WTC11 (cell line): ENCODE measurements around the gene PRRG2. TPM values are rescaled to one million over a fixed set of nuclear protein-coding genes. Genes with fewer than 3 reads are reported as not detected.

Experiments used
- ATAC-seq: fragments of 200-7000 bp; cut with Tn5 transposase; 2 replicates; pipeline ENCODE4 v1.10.0; 2021; ENCODE audit warnings: mild to moderate bottlenecking, moderate library complexity
- CTCF ChIA-PET: fragments of 300-600 bp; sonication (Branson Sonifier 250); formaldehyde crosslinking; loops from one replicate; lab custom pipeline; 2021; ENCODE audit warnings: antibody characterized with exemption; lab: Charles Lee
- POLR2A ChIA-PET: fragments of 350-600 bp; sonication (Branson Sonifier 250); formaldehyde crosslinking; loops from one replicate; lab custom pipeline; 2021; ENCODE audit warnings: antibody characterized with exemption; lab: Charles Lee
- DNase-seq: peaks from one replicate; pipeline ENCODE4 v3.0.0; 2021; ENCODE audit warnings: low spot score
- H3K27ac Mint-ChIP-seq: 2 replicates; pipeline ENCODE4 v1.8.0; 2021; ENCODE audit warnings: mixed read lengths
- H3K27me3 Mint-ChIP-seq: 2 replicates; pipeline ENCODE4 v1.8.0; 2021; ENCODE audit warnings: low read depth, mild to moderate bottlenecking, moderate library complexity, mixed read lengths
- H3K36me3 Mint-ChIP-seq: 2 replicates; pipeline ENCODE4 v1.8.0; 2021; ENCODE audit warnings: mixed read lengths
- H3K4me1 Mint-ChIP-seq: 2 replicates; pipeline ENCODE4 v1.8.0; 2022; ENCODE audit warnings: mixed read lengths
- H3K4me3 Mint-ChIP-seq: 2 replicates; pipeline ENCODE4 v1.8.0; 2021; ENCODE audit warnings: mild to moderate bottlenecking, moderate library complexity, mixed read lengths
- H3K9me3 Mint-ChIP-seq: 2 replicates; pipeline ENCODE4 v1.8.0; 2021; ENCODE audit warnings: mixed read lengths
- CREB1 ChIP-seq: sonication (generic); formaldehyde crosslinking; IDR thresholded peaks from 2 replicates; pipeline ENCODE4 v1.8.0; 2023; ENCODE audit warnings: mild to moderate bottlenecking, missing genetic modification reagents
- FOXK1 ChIP-seq: sonication (generic); formaldehyde crosslinking; IDR thresholded peaks from 2 replicates; pipeline ENCODE4 v1.8.0; 2022; ENCODE audit warnings: mild to moderate bottlenecking, moderate library complexity, missing genetic modification reagents
- HMGA2 ChIP-seq: fragments of 250-450 bp; sonication (Bioruptor Pico); IDR thresholded peaks from 2 replicates; pipeline ENCODE4 v1.4.0; 2021; ENCODE audit warnings: mild to moderate bottlenecking, moderate library complexity
- KAT7 ChIP-seq: sonication (generic); formaldehyde crosslinking; IDR thresholded peaks from 2 replicates; pipeline ENCODE4 v1.8.1; 2023; ENCODE audit warnings: missing genetic modification reagents, mild to moderate bottlenecking, borderline replicate concordance
- MYBL2 ChIP-seq: sonication (generic); formaldehyde crosslinking; IDR thresholded peaks from 2 replicates; pipeline ENCODE4 v1.8.1; 2023; ENCODE audit warnings: mild to moderate bottlenecking, moderate library complexity, missing genetic modification reagents
- SMAD4 ChIP-seq: sonication (generic); formaldehyde crosslinking; IDR thresholded peaks from 2 replicates; pipeline ENCODE4 v1.8.0; 2022; ENCODE audit warnings: mild to moderate bottlenecking, missing genetic modification reagents
- SP1 ChIP-seq: sonication (generic); formaldehyde crosslinking; conservative IDR thresholded peaks from 2 replicates; pipeline ENCODE4 v1.8.1; 2022; ENCODE audit warnings: missing genetic modification reagents
- ZNF317 ChIP-seq: sonication (generic); formaldehyde crosslinking; IDR thresholded peaks from 2 replicates; pipeline ENCODE4 v1.8.1; 2023; ENCODE audit warnings: low read depth, mild to moderate bottlenecking, moderate library complexity, missing genetic modification reagents, borderline replicate concordance
- ZNF396 ChIP-seq: fragments of 250-450 bp; sonication (Bioruptor Pico); IDR thresholded peaks from 2 replicates; pipeline ENCODE4 v1.8.0; 2021; ENCODE audit warnings: mild to moderate bottlenecking, moderate library complexity, borderline replicate concordance
- total RNA-seq: library from RNA; stranded (reverse); gene quantifications from 3 replicates; pipeline ENCODE4 v1.2.3, GENCODE V29; 2021
- TF ChIP-seq, protein P1 (sequence below): sonication (generic); formaldehyde crosslinking; IDR thresholded peaks from 2 replicates; pipeline ENCODE4 v1.8.0; 2023; ENCODE audit warnings: mild to moderate bottlenecking, missing genetic modification reagents
- TF ChIP-seq, protein P2 (sequence below): sonication (generic); formaldehyde crosslinking; IDR thresholded peaks from 2 replicates; pipeline ENCODE4 v1.8.1; 2022; ENCODE audit warnings: mild to moderate bottlenecking, moderate library complexity, missing genetic modification reagents
- TF ChIP-seq, protein P3 (sequence below): fragments of 250-450 bp; sonication (Bioruptor Pico); IDR thresholded peaks from 2 replicates; pipeline ENCODE4 v1.9.0; 2021; ENCODE audit warnings: mild to moderate bottlenecking
- TF ChIP-seq, protein P4 (sequence below): sonication (generic); formaldehyde crosslinking; IDR thresholded peaks from 2 replicates; pipeline ENCODE4 v1.8.1; 2023; ENCODE audit warnings: mild to moderate bottlenecking, missing genetic modification reagents, borderline replicate concordance
- TF ChIP-seq, protein P5 (sequence below): fragments of 200-600 bp; IDR thresholded peaks from 2 replicates; pipeline ENCODE4 v1.8.0; 2022; ENCODE audit warnings: antibody characterized with exemption
- TF ChIP-seq, protein P6 (sequence below): sonication (generic); formaldehyde crosslinking; IDR thresholded peaks from 2 replicates; pipeline ENCODE4 v1.8.1; 2022; ENCODE audit warnings: low read depth, mild to moderate bottlenecking, moderate library complexity, missing genetic modification reagents, borderline replicate concordance
- TF ChIP-seq, protein P7 (sequence below): sonication (generic); formaldehyde crosslinking; IDR thresholded peaks from 2 replicates; pipeline ENCODE4 v1.8.0; 2022; ENCODE audit warnings: mild to moderate bottlenecking, missing genetic modification reagents
- TF ChIP-seq, protein P8 (sequence below): sonication (generic); formaldehyde crosslinking; IDR thresholded peaks from 2 replicates; pipeline ENCODE4 v1.8.0; 2022; ENCODE audit warnings: mild to moderate bottlenecking, missing genetic modification reagents

Gene PRRG2
- total RNA-seq, 1 experiment from 2014 or later = 5.9 TPM

DNA sequence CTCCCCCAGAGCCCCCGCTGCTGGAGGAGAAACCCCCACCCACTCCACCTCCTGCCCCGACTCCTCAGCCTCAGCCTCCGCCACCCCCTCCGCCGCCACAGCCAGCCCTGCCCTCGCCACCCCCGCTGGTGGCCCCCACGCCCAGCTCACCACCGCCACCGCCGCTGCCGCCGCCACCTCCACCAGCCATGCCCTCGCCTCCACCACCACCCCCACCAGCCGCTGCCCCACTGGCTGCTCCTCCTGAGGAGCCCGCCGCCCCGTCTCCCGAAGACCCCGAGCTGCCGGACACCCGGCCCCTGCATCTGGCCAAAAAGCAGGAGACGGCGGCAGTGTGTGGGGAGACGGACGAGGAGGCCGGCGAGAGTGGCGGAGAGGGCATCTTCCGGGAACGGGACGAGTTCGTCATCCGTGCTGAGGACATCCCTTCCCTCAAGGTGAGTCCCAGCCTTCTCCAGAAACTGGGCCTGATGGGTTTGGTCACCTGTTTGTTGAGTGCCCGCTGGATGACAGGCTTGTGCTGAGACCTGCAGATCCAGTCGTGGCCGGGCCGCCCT lies 20.4 kb downstream of the PRRG2 start:
- TF ChIP-seq, protein P1, sequence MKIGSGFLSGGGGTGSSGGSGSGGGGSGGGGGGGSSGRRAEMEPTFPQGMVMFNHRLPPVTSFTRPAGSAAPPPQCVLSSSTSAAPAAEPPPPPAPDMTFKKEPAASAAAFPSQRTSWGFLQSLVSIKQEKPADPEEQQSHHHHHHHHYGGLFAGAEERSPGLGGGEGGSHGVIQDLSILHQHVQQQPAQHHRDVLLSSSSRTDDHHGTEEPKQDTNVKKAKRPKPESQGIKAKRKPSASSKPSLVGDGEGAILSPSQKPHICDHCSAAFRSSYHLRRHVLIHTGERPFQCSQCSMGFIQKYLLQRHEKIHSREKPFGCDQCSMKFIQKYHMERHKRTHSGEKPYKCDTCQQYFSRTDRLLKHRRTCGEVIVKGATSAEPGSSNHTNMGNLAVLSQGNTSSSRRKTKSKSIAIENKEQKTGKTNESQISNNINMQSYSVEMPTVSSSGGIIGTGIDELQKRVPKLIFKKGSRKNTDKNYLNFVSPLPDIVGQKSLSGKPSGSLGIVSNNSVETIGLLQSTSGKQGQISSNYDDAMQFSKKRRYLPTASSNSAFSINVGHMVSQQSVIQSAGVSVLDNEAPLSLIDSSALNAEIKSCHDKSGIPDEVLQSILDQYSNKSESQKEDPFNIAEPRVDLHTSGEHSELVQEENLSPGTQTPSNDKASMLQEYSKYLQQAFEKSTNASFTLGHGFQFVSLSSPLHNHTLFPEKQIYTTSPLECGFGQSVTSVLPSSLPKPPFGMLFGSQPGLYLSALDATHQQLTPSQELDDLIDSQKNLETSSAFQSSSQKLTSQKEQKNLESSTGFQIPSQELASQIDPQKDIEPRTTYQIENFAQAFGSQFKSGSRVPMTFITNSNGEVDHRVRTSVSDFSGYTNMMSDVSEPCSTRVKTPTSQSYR = no peak
- TF ChIP-seq, protein P2, sequence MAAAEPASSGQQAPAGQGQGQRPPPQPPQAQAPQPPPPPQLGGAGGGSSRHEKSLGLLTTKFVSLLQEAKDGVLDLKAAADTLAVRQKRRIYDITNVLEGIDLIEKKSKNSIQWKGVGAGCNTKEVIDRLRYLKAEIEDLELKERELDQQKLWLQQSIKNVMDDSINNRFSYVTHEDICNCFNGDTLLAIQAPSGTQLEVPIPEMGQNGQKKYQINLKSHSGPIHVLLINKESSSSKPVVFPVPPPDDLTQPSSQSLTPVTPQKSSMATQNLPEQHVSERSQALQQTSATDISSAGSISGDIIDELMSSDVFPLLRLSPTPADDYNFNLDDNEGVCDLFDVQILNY (CRISPR knock-in tag) = no peak
- TF ChIP-seq KAT7 (CRISPR knock-in tag) (no peak), HMGA2 (CRISPR knock-in tag) (no peak), SP1 (CRISPR knock-in tag) (no peak), CREB1 (CRISPR knock-in tag) (no peak), ZNF396 (CRISPR knock-in tag) (no peak), MYBL2 (CRISPR knock-in tag) (no peak), FOXK1 (CRISPR knock-in tag) (no peak), SMAD4 (CRISPR knock-in tag) (no peak), ZNF317 (CRISPR knock-in tag) (no peak)
- TF ChIP-seq, protein P3, sequence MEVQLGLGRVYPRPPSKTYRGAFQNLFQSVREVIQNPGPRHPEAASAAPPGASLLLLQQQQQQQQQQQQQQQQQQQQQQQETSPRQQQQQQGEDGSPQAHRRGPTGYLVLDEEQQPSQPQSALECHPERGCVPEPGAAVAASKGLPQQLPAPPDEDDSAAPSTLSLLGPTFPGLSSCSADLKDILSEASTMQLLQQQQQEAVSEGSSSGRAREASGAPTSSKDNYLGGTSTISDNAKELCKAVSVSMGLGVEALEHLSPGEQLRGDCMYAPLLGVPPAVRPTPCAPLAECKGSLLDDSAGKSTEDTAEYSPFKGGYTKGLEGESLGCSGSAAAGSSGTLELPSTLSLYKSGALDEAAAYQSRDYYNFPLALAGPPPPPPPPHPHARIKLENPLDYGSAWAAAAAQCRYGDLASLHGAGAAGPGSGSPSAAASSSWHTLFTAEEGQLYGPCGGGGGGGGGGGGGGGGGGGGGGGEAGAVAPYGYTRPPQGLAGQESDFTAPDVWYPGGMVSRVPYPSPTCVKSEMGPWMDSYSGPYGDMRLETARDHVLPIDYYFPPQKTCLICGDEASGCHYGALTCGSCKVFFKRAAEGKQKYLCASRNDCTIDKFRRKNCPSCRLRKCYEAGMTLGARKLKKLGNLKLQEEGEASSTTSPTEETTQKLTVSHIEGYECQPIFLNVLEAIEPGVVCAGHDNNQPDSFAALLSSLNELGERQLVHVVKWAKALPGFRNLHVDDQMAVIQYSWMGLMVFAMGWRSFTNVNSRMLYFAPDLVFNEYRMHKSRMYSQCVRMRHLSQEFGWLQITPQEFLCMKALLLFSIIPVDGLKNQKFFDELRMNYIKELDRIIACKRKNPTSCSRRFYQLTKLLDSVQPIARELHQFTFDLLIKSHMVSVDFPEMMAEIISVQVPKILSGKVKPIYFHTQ (CRISPR knock-in tag) = no peak
- TF ChIP-seq, protein P4, sequence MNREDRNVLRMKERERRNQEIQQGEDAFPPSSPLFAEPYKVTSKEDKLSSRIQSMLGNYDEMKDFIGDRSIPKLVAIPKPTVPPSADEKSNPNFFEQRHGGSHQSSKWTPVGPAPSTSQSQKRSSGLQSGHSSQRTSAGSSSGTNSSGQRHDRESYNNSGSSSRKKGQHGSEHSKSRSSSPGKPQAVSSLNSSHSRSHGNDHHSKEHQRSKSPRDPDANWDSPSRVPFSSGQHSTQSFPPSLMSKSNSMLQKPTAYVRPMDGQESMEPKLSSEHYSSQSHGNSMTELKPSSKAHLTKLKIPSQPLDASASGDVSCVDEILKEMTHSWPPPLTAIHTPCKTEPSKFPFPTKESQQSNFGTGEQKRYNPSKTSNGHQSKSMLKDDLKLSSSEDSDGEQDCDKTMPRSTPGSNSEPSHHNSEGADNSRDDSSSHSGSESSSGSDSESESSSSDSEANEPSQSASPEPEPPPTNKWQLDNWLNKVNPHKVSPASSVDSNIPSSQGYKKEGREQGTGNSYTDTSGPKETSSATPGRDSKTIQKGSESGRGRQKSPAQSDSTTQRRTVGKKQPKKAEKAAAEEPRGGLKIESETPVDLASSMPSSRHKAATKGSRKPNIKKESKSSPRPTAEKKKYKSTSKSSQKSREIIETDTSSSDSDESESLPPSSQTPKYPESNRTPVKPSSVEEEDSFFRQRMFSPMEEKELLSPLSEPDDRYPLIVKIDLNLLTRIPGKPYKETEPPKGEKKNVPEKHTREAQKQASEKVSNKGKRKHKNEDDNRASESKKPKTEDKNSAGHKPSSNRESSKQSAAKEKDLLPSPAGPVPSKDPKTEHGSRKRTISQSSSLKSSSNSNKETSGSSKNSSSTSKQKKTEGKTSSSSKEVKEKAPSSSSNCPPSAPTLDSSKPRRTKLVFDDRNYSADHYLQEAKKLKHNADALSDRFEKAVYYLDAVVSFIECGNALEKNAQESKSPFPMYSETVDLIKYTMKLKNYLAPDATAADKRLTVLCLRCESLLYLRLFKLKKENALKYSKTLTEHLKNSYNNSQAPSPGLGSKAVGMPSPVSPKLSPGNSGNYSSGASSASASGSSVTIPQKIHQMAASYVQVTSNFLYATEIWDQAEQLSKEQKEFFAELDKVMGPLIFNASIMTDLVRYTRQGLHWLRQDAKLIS (CRISPR knock-in tag) = no peak
- TF ChIP-seq, protein P5, sequence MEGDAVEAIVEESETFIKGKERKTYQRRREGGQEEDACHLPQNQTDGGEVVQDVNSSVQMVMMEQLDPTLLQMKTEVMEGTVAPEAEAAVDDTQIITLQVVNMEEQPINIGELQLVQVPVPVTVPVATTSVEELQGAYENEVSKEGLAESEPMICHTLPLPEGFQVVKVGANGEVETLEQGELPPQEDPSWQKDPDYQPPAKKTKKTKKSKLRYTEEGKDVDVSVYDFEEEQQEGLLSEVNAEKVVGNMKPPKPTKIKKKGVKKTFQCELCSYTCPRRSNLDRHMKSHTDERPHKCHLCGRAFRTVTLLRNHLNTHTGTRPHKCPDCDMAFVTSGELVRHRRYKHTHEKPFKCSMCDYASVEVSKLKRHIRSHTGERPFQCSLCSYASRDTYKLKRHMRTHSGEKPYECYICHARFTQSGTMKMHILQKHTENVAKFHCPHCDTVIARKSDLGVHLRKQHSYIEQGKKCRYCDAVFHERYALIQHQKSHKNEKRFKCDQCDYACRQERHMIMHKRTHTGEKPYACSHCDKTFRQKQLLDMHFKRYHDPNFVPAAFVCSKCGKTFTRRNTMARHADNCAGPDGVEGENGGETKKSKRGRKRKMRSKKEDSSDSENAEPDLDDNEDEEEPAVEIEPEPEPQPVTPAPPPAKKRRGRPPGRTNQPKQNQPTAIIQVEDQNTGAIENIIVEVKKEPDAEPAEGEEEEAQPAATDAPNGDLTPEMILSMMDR = no peak
- TF ChIP-seq, protein P6, sequence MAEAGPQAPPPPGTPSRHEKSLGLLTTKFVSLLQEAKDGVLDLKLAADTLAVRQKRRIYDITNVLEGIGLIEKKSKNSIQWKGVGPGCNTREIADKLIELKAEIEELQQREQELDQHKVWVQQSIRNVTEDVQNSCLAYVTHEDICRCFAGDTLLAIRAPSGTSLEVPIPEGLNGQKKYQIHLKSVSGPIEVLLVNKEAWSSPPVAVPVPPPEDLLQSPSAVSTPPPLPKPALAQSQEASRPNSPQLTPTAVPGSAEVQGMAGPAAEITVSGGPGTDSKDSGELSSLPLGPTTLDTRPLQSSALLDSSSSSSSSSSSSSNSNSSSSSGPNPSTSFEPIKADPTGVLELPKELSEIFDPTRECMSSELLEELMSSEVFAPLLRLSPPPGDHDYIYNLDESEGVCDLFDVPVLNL (CRISPR knock-in tag) = no peak
- TF ChIP-seq, protein P7, sequence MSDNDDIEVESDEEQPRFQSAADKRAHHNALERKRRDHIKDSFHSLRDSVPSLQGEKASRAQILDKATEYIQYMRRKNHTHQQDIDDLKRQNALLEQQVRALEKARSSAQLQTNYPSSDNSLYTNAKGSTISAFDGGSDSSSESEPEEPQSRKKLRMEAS = no peak
- TF ChIP-seq, protein P8, sequence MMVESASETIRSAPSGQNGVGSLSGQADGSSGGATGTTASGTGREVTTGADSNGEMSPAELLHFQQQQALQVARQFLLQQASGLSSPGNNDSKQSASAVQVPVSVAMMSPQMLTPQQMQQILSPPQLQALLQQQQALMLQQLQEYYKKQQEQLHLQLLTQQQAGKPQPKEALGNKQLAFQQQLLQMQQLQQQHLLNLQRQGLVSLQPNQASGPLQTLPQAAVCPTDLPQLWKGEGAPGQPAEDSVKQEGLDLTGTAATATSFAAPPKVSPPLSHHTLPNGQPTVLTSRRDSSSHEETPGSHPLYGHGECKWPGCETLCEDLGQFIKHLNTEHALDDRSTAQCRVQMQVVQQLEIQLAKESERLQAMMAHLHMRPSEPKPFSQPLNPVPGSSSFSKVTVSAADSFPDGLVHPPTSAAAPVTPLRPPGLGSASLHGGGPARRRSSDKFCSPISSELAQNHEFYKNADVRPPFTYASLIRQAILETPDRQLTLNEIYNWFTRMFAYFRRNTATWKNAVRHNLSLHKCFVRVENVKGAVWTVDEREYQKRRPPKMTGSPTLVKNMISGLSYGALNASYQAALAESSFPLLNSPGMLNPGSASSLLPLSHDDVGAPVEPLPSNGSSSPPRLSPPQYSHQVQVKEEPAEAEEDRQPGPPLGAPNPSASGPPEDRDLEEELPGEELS (CRISPR knock-in tag) = no peak
- CTCF ChIA-PET = no interaction called here
- DNase-seq = no peak
- Mint-ChIP-seq H3K27ac (no peak overlapping the region), H3K9me3 (no peaks in the 10 kb centered on the region), H3K36me3 (peaks cover 50% of the 10 kb centered on the region), H3K27me3 (no peaks in the 10 kb centered on the region), H3K4me1 (no peaks in the 10 kb centered on the region), H3K4me3 (no peak overlapping the region)
- POLR2A ChIA-PET = no interaction called here
- ATAC-seq = no peak
